ENCODE data around the gene KRT35. TPM values are rescaled to one million over a fixed set of nuclear protein-coding genes. Genes with fewer than 3 reads are reported as not detected.

The KRT35 gene
- total and polyA plus RNA-seq, 4 donors: not detected

- no peak for TF ChIP-seq CTCF (IDR thresholded peaks at IDR 0.05; ENCODE audit: low read depth, low read length, missing input control)
Measured at GRCh38 chr17:41507315-41507880, 26.4 kb upstream of the KRT35 start (continued).

GRCh38 chr17:41505809-41506767, 25.1 kb upstream of the KRT35 start:
- Histone ChIP-seq H3K36me3 (ENCODE audit: control insufficient read depth in 4 of 4, insufficient read depth in 3 of 4, low read depth in 1 of 4, low read length in 3 of 4) (no peaks in the 10 kb centered on the region), H3K27ac (ENCODE audit: low read depth in 1 of 2, low read length in 2 of 2) (no peak overlapping the region), H3K4me3 (ENCODE audit: low read depth in 1 of 3, low read length in 3 of 3) (no peak overlapping the region), H3K9me3 (ENCODE audit: control insufficient read depth in 4 of 4, low read length in 3 of 4) (no peaks in the 10 kb centered on the region), H3K9ac (ENCODE audit: low read depth in 1 of 2, low read length in 2 of 2) (no peak overlapping the region), H3K4me1 (ENCODE audit: control insufficient read depth in 4 of 4, insufficient read depth in 4 of 4, low read length in 3 of 4) (no peaks in the 10 kb centered on the region), H3K27me3 (ENCODE audit: control insufficient read depth in 4 of 4, insufficient read depth in 4 of 4, low read length in 3 of 4) (no peaks in the 10 kb centered on the region)
- DNase-seq (ENCODE audit: low spot score): no peak
- TF ChIP-seq FOXA2 (IDR thresholded peaks at IDR 0.05) (no peak), RXRA (IDR thresholded peaks at IDR 0.05) (no peak), RAD21 (IDR thresholded peaks at IDR 0.05) (no peak), JUND (IDR thresholded peaks at IDR 0.05) (no peak), HNF4A (conservative IDR thresholded peaks at IDR 0.05) (no peak), ZBTB33 (IDR thresholded peaks at IDR 0.05) (no peak), FOXA1 (IDR thresholded peaks at IDR 0.05) (no peak), HNF4G (IDR thresholded peaks at IDR 0.05) (no peak), TAF1 (conservative IDR thresholded peaks at IDR 0.05) (no peak), NR2F2 (IDR thresholded peaks at IDR 0.05) (no peak), GABPA (IDR thresholded peaks at IDR 0.05 in 1 of 2, conservative IDR thresholded peaks at IDR 0.05 in 1 of 2) (no peak)
- 76% methylated on average over 14 of the region's 14 CpGs for WGBS

GRCh38 chr17:41505007-41505808, 24.3 kb upstream of the KRT35 start, which contains the start of gene KRT13:
Gene KRT13 (minus strand): TSS chr17:41505612. CDS start chr17:41505550, 62 bp downstream.
- Histone ChIP-seq H3K36me3 (ENCODE audit: control insufficient read depth in 4 of 4, insufficient read depth in 3 of 4, low read depth in 1 of 4, low read length in 3 of 4) (no peaks in the 10 kb centered on the region), H3K27ac (ENCODE audit: low read depth in 1 of 2, low read length in 2 of 2) (no peak within 1 kb of the TSS), H3K4me1 (ENCODE audit: control insufficient read depth in 4 of 4, insufficient read depth in 4 of 4, low read length in 3 of 4) (no peaks in the 10 kb centered on the region), H3K9me3 (ENCODE audit: control insufficient read depth in 4 of 4, low read length in 3 of 4) (no peaks in the 10 kb centered on the region), H3K9ac (ENCODE audit: low read depth in 1 of 2, low read length in 2 of 2) (no peak within 1 kb of the TSS), H3K4me3 (ENCODE audit: low read depth in 1 of 3, low read length in 3 of 3) (no peak within 1 kb of the TSS), H3K27me3 (ENCODE audit: control insufficient read depth in 4 of 4, insufficient read depth in 4 of 4, low read length in 3 of 4) (no peaks in the 10 kb centered on the region)
- no peak for DNase-seq (ENCODE audit: low spot score)
- 88% methylated on average over 17 of the region's 17 CpGs for WGBS
- no peak for TF ChIP-seq MAX (IDR thresholded peaks at IDR 0.05)
- no peak for TF ChIP-seq FOXA2 (IDR thresholded peaks at IDR 0.05)
- TF ChIP-seq FOXA1 (IDR thresholded peaks at IDR 0.05): no peak
- no peak for TF ChIP-seq ATF3 (IDR thresholded peaks at IDR 0.05)
- TF ChIP-seq EGR1 (IDR thresholded peaks at IDR 0.05; ENCODE audit: low read depth in 2 of 2): no peak
- no peak for TF ChIP-seq SP1 (IDR thresholded peaks at IDR 0.05)
- TF ChIP-seq HNF4A (conservative IDR thresholded peaks at IDR 0.05): no peak
- no peak for TF ChIP-seq REST (IDR thresholded peaks at IDR 0.05)
- no peak for TF ChIP-seq ZBTB33 (IDR thresholded peaks at IDR 0.05)
- TF ChIP-seq YY1 (IDR thresholded peaks at IDR 0.05): no peak
